Gastroesophageal sphincter (tissue), 4 donors: Measurements from ENCODE around the gene PLIN5. TPM values are rescaled to one million over a fixed set of nuclear protein-coding genes. Genes with fewer than 3 reads are reported as not detected.
"Not testable (repeated sequence)": the region's sequence is repeated elsewhere in the genome, so short reads cannot be mapped to it uniquely, and the experiment has no call there.

Source experiments
- ATAC-seq: fragments of 150-250 bp; one replicate; pipeline ENCODE4 v1.9.1; 2016; ENCODE audit warnings: mild to moderate bottlenecking, moderate library complexity
- H3K27ac ChIP-seq, 4 donors: fragments of 200-600 bp; sonication (generic) in 3 of 4; 1 replicate in 3 of 4; 2 replicates in 1 of 4; pipeline ENCODE4 v1.5.1; 2016 to 2019
- H3K27me3 ChIP-seq: fragments of 200-600 bp; sonication (generic); one replicate; pipeline ENCODE4 v1.5.1; 2019
- H3K36me3 ChIP-seq, 2 donors: fragments of 200-600 bp; sonication (generic); one replicate each; pipeline ENCODE4 v1.5.1; 2019; ENCODE audit warnings: control low read depth in 1 of 2
- H3K4me1 ChIP-seq, 3 donors: fragments of 200-600 bp; sonication (generic); 1 replicate in 2 of 3; 2 replicates in 1 of 3; pipeline ENCODE4 v1.5.1; 2016 to 2019; ENCODE audit warnings: control low read depth in 2 of 3
- H3K4me3 ChIP-seq, 2 donors: fragments of 200-600 bp; sonication (generic); one replicate each; pipeline ENCODE4 v1.5.1; 2019; ENCODE audit warnings: mild to moderate bottlenecking in 1 of 2, moderate library complexity in 1 of 2
- H3K9me3 ChIP-seq, 3 donors: fragments of 200-600 bp; sonication (generic); one replicate each; pipeline ENCODE4 v1.5.1; 2017 to 2019; ENCODE audit warnings: control low read depth in 2 of 3
- EP300 ChIP-seq: sonication (generic); formaldehyde crosslinking; IDR thresholded peaks from one replicate; pipeline ENCODE4 v1.6.1; 2017; ENCODE audit warnings: antibody characterized with exemption, mild to moderate bottlenecking
- POLR2A ChIP-seq, 2 donors: fragments of 450-650 bp; IDR thresholded peaks; one replicate each; pipeline ENCODE4 v1.6.1; 2017; ENCODE audit warnings: antibody characterized with exemption in 2 of 2, mild to moderate bottlenecking in 2 of 2, moderate library complexity in 1 of 2
- POLR2AphosphoS5 ChIP-seq: sonication (generic); formaldehyde crosslinking; IDR thresholded peaks from one replicate; pipeline ENCODE4 v1.6.1; 2017; ENCODE audit warnings: antibody characterized with exemption
- WGBS, 2 donors: methylation state at CpG; one replicate each; pipeline ENCODE4 v1.1.5; 2018; ENCODE audit warnings: low coverage in 1 of 2; 5-methylcytosine and 5-hydroxymethylcytosine counted together
- total RNA-seq, 4 donors: library from RNA; depleted of rRNA; stranded (reverse); fragments of >200 nt; gene quantifications; one replicate each; pipeline ENCODE4 v1.1.0, GENCODE V29; 2016
- TF ChIP-seq, protein P1 (sequence below), 4 experiments: fragments of 200-600 bp in 2 of 4; fragments of 450-650 bp in 2 of 4; sonication (generic) in 1 of 4; IDR thresholded peaks; one replicate each; pipeline ENCODE4 v1.5.1; 2017 to 2019; ENCODE audit warnings: antibody characterized with exemption in 4 of 4, mild to moderate bottlenecking in 2 of 4, moderate library complexity in 2 of 4

The PLIN5 gene
- total RNA-seq, 4 donors from 2014 or later = 0.49 to 24.3 (median 11.2) TPM

DNA sequence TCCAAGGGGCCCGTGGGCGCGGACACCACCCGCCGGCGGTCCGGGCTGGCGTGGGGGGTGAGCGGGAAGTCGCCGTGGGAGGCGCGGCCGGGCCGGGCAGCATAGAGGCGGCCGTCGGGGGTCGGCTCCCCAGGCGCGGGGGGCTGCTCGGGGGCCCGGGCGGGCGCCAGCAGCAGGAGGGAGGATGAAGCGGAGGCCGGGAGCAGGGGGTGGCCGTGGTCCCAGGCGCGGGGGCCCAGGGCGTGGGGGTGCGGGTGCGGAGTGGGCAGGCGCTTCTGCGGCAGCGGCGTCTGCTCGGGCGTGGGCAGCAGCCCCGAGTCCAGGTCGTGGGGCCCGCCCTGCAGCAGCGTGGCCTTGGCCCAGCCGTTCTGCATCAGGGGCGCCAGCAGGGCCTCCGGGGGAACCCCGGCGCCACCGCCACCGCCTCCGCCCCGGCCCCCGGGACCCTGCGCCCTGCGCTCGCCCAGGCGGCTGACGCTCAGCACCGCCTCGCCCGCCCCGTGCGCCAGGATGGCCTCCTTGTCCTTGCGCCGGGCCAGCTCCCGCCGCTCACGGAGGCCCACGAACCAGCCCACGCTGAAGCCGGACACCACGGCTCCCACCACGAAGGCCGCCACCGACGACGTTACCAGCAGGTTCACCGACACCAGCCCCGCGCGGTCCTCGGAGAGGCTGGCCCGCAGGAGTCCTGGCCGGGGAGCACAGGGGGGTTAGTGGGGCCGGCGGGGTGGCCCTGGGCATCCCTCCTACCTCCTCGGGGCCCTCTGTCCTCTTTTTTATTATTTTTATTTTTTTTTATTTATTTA is 9.0 kb upstream of the PLIN5 start:
- WGBS, 2 donors = 94% methylated on average over 13 of the region's 87 CpGs; no CpG with 5 or more reads in 1 of the 2 donors
- ATAC-seq = no peak

DNA sequence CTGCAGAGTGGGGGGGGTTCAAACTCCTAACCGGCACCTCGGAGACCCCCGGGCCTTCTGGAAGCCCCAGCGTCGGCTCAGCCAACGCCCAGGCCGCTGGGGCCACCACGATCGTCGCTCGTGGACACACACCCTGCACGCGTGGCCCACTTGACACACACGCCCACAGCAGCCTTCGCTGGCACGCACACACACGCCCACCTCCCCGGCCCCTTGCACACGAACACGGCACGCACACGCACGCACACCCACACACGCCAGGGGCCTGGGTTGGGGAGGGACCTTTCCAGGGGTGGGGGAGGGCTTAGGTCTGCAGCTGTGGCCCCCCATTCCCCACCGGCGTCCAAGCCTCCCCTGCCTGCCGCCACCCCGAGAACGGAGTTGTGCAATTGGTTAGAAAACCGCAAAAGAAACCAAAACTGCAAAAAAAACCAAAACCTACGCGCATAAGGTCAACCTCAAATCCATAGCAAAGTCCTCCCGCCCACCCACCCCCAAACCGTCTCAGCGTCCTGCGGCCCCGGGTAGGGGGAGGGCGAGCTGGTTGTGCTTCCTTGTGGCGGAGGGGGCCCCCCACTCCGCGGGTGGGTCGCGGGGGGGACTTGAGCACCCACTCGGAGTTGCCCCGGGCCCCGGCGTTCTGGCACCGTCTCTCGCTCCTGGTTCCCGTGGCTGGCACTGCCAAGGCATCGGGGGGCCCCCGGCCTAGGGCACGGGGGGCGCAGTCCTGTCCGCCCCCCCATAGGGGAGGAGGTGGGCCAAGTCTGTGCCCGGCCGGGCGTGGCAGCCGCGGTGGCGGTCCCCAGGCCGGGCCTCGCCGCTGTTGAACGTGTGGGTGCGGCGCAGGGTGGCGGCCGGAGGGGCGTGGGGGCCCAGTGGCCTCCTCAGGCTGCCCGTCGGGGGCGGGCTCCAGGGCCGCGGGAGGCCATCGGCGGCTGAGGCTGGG is 8.1 kb upstream of the PLIN5 start:
- Histone ChIP-seq H3K27ac (no peak overlapping the region), H3K36me3 (no peaks in the 10 kb centered on the region), H3K4me3 (peak overlapping the region in 1 of 2 donors; percentile 22), H3K27me3 (peaks cover 21% of the 10 kb centered on the region), H3K4me1 (no peaks in the 10 kb centered on the region), H3K9me3 (peaks cover 0 to 9% (median 0%) of the 10 kb centered on the region in 3 donors)
- no CpG with 5 or more reads among the region's 77 CpGs for WGBS, 2 donors
- no peak for TF ChIP-seq POLR2AphosphoS5
- no peak for TF ChIP-seq POLR2A (IDR thresholded peaks at IDR 0.05)
- TF ChIP-seq, protein P1, sequence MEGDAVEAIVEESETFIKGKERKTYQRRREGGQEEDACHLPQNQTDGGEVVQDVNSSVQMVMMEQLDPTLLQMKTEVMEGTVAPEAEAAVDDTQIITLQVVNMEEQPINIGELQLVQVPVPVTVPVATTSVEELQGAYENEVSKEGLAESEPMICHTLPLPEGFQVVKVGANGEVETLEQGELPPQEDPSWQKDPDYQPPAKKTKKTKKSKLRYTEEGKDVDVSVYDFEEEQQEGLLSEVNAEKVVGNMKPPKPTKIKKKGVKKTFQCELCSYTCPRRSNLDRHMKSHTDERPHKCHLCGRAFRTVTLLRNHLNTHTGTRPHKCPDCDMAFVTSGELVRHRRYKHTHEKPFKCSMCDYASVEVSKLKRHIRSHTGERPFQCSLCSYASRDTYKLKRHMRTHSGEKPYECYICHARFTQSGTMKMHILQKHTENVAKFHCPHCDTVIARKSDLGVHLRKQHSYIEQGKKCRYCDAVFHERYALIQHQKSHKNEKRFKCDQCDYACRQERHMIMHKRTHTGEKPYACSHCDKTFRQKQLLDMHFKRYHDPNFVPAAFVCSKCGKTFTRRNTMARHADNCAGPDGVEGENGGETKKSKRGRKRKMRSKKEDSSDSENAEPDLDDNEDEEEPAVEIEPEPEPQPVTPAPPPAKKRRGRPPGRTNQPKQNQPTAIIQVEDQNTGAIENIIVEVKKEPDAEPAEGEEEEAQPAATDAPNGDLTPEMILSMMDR (IDR thresholded peaks at IDR 0.05) = no peak
- no peak for TF ChIP-seq EP300
- ATAC-seq = no peak

More for the DNA sequence above, 9.0 kb upstream of the PLIN5 start:
- no peak for TF ChIP-seq EP300
- no peak for TF ChIP-seq POLR2AphosphoS5
- TF ChIP-seq, protein P1 (IDR thresholded peaks at IDR 0.05) = no peak
- no peak for TF ChIP-seq POLR2A (IDR thresholded peaks at IDR 0.05)
- peaks cover 0 to 9% (median 0%) of the 10 kb centered on the region in 3 donors for H3K9me3 ChIP-seq
- no peak overlapping the region for H3K27ac ChIP-seq
- H3K4me1 ChIP-seq = no peaks in the 10 kb centered on the region
- H3K27me3 ChIP-seq = peaks cover 12% of the 10 kb centered on the region
- H3K36me3 ChIP-seq = no peaks in the 10 kb centered on the region
- peak overlapping the region in 1 of 2 donors; percentile 22 for H3K4me3 ChIP-seq

DNA sequence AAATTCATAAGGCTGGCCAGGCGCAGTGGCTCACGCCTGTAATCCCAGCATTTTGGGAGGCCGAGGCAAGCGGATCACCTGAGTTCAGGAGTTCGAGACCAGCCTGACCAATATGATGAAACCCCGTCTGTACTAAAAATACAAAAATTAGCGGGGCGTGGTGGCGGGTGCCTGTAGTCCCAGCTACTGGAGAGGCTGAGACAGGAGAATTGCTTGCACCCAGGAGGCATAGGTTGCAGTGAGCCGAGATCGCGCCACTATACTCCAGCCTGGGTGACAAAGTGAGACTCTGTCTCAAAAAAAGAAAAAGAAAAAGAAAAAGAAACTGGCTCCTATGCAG is 6.8 kb upstream of the PLIN5 start:
- H3K4me1 ChIP-seq, H3K36me3 ChIP-seq, H3K27ac ChIP-seq, H3K4me3 ChIP-seq, ATAC-seq, H3K9me3 ChIP-seq: not testable (repeated sequence)
- 94 to 100% methylated on average over 2 to 10 of the region's 12 CpGs for WGBS, 2 donors
- peaks cover 26% of the 10 kb centered on the region for H3K27me3 ChIP-seq

DNA sequence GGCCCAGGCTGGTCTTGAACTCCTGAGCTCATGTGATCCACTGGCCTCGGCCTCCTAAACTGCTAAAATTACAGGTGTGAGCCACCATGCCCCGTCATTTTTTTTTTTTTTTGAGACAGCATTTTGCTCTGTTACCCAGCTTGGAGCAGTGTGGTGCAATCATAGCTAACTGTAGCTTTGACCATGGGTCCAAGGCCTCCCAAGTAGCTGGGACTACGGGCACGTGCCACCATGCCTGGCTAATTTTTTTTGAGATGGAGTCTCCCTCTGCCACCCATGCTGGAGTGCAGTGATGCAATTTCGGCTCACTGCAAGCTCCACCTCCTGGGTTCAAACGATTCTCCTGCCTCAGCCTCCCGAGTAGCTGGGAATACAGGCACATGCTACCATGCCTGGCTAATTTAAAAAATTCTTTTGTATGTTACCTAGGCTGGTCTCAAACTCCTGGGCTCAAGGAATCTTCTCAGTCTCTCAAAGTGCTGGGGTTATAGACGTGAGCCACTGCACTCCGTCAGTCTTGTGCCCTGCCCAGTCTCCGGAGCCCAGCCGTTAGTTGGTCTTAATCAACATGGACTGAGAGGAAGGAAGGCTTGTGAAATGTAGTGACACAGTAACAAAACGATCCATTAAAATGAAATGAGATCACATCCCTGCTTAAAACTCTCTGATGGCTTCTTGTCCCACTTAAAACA is 6.2 kb upstream of the PLIN5 start:
- Histone ChIP-seq H3K4me1 (no peaks in the 10 kb centered on the region), H3K36me3 (no peaks in the 10 kb centered on the region), H3K4me3 (no peak overlapping the region), H3K27ac (no peak overlapping the region), H3K9me3 (peaks cover 0 to 9% (median 0%) of the 10 kb centered on the region in 3 donors), H3K27me3 (peaks cover 26% of the 10 kb centered on the region)
- ATAC-seq = no peak
- TF ChIP-seq POLR2A (IDR thresholded peaks at IDR 0.05) (no peak), POLR2AphosphoS5 (no peak), EP300 (no peak)
- TF ChIP-seq, protein P1 (IDR thresholded peaks at IDR 0.05) = no peak
- WGBS, 2 donors = 80 to 100% methylated on average over 2 to 8 of the region's 12 CpGs
